GM13977 (cell line): ENCODE data around the gene CACNA1I.

ENCODE experiments used
- DNase-seq: peaks from one replicate; pipeline ENCODE4 v3.0.0; 2012; ENCODE audit warnings: low spot score
- CTCF ChIP-seq: IDR thresholded peaks from 2 replicates; pipeline ENCODE4 v1.5.1; 2012; ENCODE audit warnings: mild to moderate bottlenecking, control low read depth; ENCODE audit not compliant: insufficient read depth; ENCODE audit errors: extremely low read depth, missing control alignments
- in situ Hi-C: fragments of 300-500 bp; cut with MboI; formaldehyde crosslinking; loops from one replicate; pipeline ENCODE4 v1.12.0; 2022; ENCODE audit warnings: low sequenced_read_pairs, low pct_unique_long_range_greater_than_20kb, mixed read lengths, inconsistent platforms; ENCODE audit not compliant: unreplicated experiment

Gene CACNA1I

DNA sequence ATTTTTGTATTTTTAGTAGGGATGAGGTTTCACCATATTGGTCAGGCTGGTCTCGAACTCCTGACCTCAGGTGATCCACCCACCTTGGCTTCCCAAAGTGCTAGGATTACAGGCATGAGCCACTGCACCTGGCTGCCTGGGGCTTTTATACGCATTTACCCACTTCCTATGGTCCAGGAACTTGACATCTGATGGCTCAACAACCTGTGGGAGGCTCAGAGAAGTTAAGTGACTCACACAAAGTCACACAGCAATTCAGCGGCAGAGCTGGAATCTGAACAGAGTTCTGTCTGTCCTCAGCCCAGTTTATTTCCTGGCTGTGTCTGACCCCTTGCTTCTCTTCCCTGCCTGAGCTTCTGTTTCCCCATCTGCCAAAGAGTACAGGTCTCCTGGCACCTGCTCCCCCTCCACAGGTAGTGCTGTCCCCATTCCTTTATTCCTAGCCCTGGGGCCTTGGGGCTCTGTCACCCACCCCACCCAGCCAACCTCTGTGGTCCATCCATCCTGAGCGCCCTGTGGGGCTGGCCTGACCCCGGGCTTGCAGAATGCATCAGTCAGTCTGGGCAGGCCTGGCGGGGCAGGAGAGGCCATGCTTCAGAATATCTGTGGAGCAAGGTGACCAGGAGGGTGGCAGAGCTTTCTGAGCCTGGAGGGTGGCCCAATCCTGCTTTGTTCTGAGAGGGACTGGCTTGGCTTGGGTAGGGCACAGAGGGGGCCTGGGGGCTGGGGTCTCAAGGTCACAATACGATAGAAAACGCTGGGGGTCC is 50.6 kb downstream of the CACNA1I start:
- TF ChIP-seq CTCF = no peak
- in situ Hi-C loops = no loop called here
- no peak for DNase-seq

DNA sequence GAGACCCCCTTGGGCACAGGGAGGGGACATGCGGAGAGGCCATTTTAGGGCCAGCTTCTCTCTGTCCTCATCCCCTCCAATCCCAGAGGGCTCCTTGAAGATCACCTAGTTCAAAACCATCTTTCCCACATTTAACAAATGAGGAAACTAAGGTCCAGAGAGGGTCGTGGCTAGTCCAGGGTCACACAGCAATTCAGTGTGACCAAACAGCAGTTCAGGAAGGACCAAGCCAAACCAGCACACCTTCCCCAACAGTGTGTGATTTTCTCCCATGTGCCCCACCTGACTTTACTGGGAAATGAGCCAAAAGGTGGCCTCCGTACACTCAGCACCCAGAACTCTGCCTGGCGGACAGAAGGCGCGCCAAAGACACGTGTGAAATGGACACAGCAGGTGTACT is 51.3 kb downstream of the CACNA1I start:
- DNase-seq = no peak
- in situ Hi-C loops = no loop called here
- no peak for TF ChIP-seq CTCF

- in situ Hi-C loops = no loop called here
- DNase-seq = peak; percentile 80
- TF ChIP-seq CTCF = peak; percentile 72
Observed at GRCh38 chr22:39622881-39623367, 52.4 kb downstream of the CACNA1I start.

DNA sequence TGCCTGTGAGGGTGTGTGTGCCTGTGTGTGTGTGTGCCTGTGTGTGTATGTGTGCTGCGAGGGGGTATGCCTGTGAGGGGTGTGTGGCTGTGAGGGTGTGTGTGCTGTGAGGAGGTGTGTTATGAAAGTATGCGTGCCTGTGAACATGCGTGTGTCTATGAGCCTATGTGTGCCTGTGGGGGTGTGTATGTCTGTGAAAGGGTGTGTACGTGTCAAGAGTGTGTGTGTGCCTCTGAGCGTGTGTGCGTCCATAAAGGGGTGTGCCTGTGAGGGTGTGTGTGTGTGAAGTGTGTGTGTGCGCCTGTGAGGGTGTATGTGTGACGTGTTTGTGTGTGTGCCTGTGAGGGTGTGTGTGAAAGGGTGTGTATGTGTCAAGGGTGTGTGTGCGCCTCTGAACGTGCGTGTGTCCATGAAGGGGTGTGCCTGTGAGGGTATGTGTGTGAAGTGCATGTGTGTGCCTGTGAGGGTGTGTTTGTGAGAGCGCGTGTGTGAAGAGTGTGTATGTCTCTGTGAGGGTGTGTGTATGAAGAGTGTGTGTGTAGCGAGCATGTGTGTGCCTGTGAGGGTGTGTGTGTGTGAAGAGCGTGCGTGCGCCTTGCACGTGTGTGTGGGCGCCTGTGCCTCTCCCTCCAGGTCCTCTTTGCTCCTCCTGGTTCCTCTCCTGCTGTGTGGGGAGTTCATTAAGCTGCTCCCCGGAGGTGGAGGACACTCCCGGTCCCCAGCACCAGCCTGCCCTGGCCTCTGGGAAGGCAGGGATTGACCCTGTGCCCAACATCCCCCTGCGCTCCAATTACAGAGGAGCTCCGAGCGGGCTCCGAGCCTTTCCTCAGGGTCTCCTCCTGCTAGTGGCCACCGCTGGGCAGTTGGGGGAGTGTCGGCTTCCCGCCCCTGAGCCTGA is 53.3 kb downstream of the CACNA1I start:
- in situ Hi-C loops = no loop called here
- DNase-seq = no peak

DNA sequence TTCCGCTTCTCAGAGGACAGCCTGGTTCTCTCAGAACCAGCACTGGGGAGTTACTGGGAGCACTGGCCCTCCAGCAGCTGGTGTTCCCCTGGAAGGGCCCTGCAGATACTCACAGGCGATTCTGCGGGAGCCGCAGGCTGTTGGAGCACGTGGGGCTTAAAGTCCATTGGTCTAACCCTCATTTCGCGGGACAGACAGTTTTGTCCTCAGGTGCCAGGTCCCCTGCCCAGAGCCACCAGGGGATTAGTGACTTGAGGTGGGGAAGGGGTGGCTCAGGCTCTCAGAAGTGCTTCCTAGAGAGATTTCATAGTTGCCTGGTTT is 53.9 kb downstream of the CACNA1I start:
- DNase-seq = no peak
- no peak for TF ChIP-seq CTCF
- in situ Hi-C loops = no loop called here

More for the DNA sequence above, 53.3 kb downstream of the CACNA1I start:
- no peak for TF ChIP-seq CTCF

- no peak for TF ChIP-seq CTCF
- in situ Hi-C loops = no loop called here
- no peak for DNase-seq
Observed at GRCh38 chr22:39625569-39626537, 55.3 kb downstream of the CACNA1I start.
